RPMI8226 (cell line): ENCODE data around the gene EIF2B5.
"Not testable (repeated sequence)": the region's sequence is repeated elsewhere in the genome, so short reads cannot be mapped to it uniquely, and the experiment has no call there.

Experiments
- DNase-seq: peaks from one replicate; pipeline ENCODE4 v3.0.0-alpha.2; 2015

The EIF2B5 gene

DNA sequence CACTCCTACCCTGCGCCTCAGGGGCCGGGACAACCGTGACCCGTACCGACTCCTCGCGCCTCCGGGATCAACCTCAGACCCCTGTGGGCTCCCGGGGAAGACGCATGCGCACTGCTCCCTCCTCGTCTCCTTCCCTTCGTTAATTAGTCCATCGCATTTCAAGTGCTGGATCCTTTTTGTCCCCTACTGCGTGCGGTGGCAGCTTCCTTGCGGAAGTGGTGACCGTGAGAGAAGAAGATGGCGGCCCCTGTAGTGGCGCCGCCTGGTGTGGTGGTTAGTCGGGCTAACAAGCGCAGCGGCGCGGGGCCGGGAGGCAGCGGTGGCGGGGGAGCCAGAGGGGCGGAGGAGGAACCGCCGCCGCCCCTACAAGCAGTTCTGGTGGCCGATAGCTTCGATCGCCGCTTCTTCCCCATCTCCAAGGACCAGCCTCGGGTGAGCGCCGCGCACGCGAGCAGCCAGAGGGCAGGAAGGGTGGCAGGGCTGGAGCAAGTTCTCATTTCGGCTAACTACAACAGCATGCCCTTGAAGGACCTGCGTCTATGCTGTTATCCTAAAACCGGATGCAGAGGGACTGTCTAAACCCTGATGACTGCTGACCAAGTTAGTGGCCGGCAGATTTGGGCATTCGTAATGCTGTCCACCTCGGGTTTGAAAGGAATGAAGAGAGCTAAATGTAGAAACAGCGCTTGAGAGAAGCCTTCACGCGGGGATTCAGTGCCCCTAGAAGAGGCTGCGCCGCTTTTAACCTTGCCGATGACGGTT is at the start of gene EIF2B5:
EIF2B5 (plus strand) TSS at position 210 of the 762 bp plus-strand sequence; CDS start at position 238, 28 bp downstream.
- DNase-seq = peak; percentile 92

DNA sequence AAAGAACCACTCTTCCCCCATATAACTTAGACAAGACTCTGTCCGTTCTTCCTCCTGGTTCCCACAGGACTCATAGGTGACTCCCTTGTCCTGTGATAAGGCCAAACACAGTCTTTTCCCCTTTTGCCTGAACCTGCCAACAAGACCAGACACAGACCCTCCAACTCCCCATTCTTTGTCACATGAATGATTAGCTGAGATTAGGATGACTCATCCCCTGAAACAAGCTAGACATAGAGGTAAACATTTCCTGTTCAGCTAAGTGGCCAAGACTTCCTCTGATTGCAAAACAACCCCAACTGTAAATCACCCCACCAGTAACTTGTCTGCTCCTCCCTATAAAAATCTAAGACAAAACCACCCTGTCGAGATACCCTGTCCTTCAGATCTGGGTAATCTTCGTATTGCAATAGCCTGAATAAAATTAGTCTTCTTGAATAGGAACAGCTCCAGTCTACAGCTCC is 49.7 kb upstream of the EIF2B5 start:
- no peak for DNase-seq

DNA sequence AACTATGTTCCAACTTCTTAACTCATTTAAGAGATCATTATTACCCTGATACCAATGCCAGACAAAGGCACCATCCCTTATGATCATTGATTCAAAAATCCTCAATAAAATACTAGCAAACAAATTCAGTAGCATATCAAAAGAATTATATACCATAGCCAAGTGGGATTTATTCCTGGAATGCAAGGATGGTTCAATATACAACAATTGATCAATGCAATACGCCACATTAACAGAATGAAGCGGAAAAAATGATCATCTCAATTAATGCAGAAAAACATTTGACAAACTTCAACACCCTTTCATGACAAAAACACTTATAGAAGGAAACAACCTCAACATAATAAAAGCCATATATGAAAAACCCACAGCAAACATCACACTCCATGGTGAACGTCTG is 43.0 kb upstream of the EIF2B5 start:
- no peak for DNase-seq

GRCh38 chr3:184096811-184097383 is 38.3 kb upstream of the EIF2B5 start, which contains the start of gene HTR3E:
TSS of gene HTR3E (plus strand) at chr3:184097064. CDS start at chr3:184097530, 466 bp downstream.
- no peak for DNase-seq

GRCh38 chr3:184097556-184097955 is 37.6 kb upstream of the EIF2B5 start:
- DNase-seq = no peak

- DNase-seq = no peak
Observed at GRCh38 chr3:184099806-184100686, 35.1 kb upstream of the EIF2B5 start.

DNA sequence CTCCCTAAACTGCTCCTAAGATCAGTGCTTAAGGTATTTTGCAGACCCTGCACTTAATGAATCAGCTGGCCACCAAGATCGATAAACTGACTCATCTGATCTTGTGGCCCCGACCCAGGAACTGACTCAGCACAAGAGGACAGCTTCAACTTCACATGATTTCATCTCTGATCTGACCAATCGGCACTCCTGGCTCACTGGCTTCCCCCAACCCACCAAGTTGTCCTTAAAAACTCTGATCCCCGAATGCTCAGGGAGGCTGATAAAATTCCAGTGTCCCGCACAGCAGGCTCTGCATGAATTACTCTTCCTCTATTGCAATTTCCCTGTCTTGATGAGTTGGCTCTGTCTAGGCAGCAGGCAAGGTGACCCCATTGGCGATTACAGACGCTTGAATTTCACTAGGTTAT is 24.8 kb upstream of the EIF2B5 start:
- no peak for DNase-seq

- no peak for DNase-seq
Observed at GRCh38 chr3:184116017-184116416, 19.1 kb upstream of the EIF2B5 start.

GRCh38 chr3:184117636-184118035 is 17.5 kb upstream of the EIF2B5 start:
- peak; percentile 26 for DNase-seq

DNA sequence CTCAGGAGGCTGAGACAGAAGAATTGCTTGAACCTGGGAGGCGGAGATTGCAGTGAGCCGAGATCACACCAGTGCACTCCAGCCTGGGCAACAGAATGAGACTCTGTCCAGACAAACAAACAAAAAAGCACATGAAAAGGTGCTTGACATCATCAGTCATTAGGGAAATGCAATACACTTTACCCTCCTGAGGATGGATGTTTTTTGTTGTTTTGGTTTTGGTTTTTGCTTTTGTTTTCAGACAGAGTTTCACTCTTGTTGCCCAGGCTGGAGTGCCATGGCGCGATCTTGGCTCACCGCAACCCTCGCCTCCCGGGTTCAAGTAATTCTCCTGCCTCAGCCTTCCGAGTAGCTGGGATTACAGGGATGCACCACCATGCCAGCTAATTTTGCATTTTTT is 14.1 kb upstream of the EIF2B5 start:
- DNase-seq = not testable (repeated sequence)

- no peak for DNase-seq
Observed at GRCh38 chr3:184126006-184126405, 9.2 kb upstream of the EIF2B5 start.

DNA sequence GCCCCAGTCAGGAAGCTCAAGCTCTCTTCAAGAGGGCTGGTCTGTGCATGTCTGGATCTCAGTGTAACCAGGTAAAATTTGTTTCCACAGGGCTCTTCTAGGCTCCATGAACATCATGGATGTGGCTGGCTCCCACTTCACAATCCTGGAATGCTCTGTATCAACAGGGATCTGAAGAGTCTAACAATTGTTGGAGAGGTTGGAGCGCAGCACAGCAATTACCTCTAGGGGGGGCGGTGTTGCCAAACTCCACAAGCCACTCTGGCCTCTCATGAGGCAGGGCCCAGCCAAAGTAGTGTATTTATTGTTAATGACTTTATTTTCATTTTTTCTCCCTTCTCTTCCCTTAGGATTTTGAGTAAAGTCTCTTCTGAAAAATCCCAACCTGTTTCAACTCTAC is 6.1 kb upstream of the EIF2B5 start:
- peak; percentile 40 for DNase-seq

- DNase-seq = no peak
Observed at GRCh38 chr3:184132945-184133344, 2.2 kb upstream of the EIF2B5 start.

DNA sequence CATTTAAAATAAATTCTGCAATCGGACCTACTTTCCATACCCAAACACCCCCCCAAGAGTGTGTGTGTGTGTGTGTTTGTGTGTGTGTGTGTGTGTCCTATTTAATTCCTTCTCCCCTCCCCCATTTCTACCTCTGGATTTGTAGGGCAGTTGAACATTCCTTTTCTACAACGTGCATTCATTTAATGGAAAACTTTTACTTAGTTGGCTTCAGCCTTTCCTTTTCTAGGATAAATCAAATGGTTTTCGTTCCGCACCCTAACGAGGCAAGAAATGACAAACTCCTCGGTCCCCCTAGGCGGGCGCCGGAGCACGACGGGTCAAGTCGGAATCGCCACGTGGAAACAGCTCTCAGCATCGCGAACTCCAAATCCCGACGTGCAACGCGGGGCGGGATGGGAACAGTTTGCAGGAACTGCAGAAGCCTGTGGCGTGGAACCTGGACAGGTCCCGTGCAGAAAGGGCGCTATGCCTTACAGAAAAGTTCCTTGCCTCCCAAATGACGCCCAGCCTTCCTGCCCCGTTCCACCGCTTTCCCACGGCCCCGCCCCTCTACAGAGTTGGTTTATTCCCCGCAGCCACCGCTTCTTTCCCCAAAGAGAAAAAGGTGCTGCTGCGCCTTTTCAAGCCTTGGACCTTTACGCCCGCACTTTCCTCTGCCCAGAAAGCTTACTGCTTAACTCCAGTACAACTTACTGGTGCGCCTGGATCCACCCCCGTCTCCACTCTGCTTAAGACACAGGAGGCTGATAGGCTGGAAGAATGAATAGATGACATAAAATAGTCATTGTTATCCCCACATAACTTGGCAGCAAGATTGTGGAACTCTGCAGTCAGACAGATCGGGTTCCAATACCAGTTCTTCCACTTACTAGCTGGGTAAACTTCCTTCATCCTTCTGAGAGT is 1.1 kb upstream of the EIF2B5 start:
- DNase-seq = peak; percentile 88

DNA sequence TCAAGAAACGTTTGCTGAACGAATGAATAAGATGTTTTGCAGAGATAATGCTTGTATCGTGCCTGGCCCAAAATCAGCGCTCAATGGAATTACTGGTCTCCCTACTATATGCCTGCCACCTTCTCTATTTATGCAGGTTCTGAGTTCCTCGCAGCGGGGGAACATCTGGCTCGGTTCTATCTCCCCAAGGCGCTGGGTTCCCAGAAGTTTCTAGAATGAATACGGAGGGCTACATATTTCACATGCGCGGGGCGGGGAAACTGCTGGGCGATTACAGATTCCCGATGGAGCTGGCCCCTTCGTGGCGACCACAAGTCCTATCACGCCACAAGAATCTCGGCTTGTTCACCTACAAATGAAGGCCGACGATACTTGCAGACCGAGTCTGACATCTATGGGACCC is 411 bp upstream of the EIF2B5 start:
- DNase-seq = no peak

DNA sequence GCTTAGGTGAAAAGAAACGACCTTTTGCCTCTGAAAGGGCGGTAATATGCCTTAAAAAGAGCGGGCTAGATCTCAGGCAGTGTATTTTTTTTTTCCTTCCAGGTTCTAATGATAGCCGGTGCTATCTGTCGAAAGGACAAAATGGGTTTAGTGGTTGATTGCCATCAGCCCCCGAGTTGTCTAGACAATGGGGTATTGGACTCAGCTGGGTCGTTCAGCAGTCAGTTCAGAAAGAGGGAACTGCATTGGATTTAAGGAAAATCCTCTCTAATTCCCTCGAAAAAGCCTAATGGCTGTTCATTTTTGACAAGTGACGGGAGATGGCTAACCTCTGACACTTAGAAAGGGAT is 728 bp downstream of the EIF2B5 start:
- no peak for DNase-seq

- no peak for DNase-seq
Observed at GRCh38 chr3:184140436-184140835, 5.3 kb downstream of the EIF2B5 start.

- no peak for DNase-seq
Observed at GRCh38 chr3:184142199-184142598, 7.0 kb downstream of the EIF2B5 start.

DNA sequence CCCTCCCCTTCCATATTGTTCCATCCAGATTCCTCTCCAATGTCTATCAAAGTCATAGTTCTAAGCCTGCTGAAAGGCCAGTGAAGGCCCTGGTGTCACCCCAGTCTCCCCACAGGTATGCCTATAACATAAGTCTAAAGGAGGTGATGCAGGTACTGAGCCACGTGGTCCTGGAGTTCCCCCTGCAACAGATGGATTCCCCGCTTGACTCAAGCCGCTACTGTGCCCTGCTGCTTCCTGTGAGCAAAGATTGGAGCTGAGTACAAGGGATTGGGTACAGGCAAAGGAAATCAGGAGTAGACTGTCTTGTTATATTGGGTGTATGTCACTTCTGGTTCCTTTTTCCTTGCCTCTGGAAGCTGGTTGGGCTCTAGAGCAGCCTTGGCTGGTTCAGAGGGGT is 8.2 kb downstream of the EIF2B5 start:
- no peak for DNase-seq

DNA sequence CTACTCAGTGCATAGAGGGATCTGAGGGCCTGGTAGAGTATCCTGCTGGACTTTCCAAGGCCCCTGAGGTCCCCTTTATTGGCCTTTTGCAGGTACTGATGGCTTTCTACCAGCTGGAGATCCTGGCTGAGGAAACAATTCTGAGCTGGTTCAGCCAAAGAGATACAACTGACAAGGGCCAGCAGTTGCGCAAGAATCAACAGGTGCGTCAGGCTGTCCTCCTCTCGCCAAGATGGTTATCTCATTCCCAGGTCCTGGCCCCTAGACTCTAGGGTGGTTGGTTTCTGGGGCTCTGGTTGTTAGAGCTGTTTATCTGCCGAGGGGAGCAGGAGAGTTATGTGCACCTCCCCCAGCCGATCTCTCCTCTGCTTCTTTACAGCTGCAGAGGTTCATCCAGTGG is 9.3 kb downstream of the EIF2B5 start:
- no peak for DNase-seq

- peak; percentile 49 for DNase-seq
Observed at GRCh38 chr3:184145111-184145524, 10.0 kb downstream of the EIF2B5 start.

DNA sequence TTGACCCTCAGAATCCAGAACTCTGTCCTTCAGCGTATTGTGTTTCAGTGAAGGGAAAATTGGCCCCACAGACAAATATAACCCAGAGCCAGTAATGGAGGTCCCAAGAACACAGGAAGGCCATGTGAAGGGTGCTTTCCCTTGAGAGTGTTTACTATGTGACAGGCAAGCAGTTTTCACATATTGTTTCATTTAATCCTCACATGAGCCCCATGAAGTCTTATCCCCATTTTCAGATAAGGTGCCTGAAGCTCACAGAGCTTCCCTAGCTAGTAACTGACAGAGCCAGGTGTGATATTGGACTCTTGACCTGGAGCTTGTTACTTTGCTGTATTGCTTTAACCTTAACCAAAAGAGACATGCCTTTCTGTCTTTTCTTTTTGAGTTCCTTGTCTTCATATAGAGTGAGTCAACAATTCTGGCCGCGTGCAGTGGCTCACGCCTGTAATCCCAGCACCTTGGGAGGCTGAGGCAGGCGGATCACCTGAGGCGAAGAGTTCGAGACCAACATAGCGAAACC is 10.7 kb downstream of the EIF2B5 start:
- DNase-seq = no peak
